IMR-90 (cell line): ENCODE measurements around the gene CPSF4L. TPM values are rescaled to one million over a fixed set of nuclear protein-coding genes. Genes with fewer than 3 reads are reported as not detected.

Source experiments
- ATAC-seq: fragments of 200-7000 bp; cut with Tn5 transposase; 2 replicates; pipeline ENCODE4 v1.9.1; 2020; ENCODE audit warnings: low read depth, mild to moderate bottlenecking, moderate library complexity
- BruUV-seq: library from RNA; stranded (reverse); fragments of 400-500 nt; replicated peaks from 2 replicates; lab custom pipeline; 2021; lab: Mats Ljungman, UMichigan
- CTCF ChIA-PET: fragments of 300-600 bp; formaldehyde crosslinking; extraction: SDS; loops from one replicate; lab custom pipeline; 2021; ENCODE audit warnings: antibody characterized with exemption; lab: Yijun Ruan, JAX
- POLR2A ChIA-PET: fragments of 300-600 bp; sonication (Branson Sonifier 250); formaldehyde crosslinking; loops from one replicate; lab custom pipeline; 2022; ENCODE audit warnings: antibody characterized with exemption; ENCODE audit not compliant: unreplicated experiment; lab: Charles Lee
- DNase-seq: peaks from one replicate; pipeline ENCODE4 v3.0.0; 2013
- H2AFZ ChIP-seq: replicated peaks from 2 replicates; pipeline ENCODE3; 2013; ENCODE audit warnings: low read length, mild to moderate bottlenecking; ENCODE audit not compliant: poor library complexity
- H2AK5ac ChIP-seq: 2 replicates; pipeline ENCODE4 v1.6.1; 2013; ENCODE audit warnings: low read depth, low read length, inconsistent platforms
- H2AK9ac ChIP-seq: replicated peaks from 2 replicates; pipeline ENCODE3; 2013; ENCODE audit warnings: mild to moderate bottlenecking, low read depth, low read length, moderate library complexity; ENCODE audit not compliant: poor library complexity
- H2BK120ac ChIP-seq: 2 replicates; pipeline ENCODE4 v1.6.1; 2013; ENCODE audit warnings: low read depth, low read length, inconsistent platforms
- H2BK15ac ChIP-seq: 3 replicates; pipeline ENCODE4 v1.6.1; 2013; ENCODE audit warnings: low read depth, low read length, inconsistent platforms
- H2BK20ac ChIP-seq: 2 replicates; pipeline ENCODE4 v1.6.1; 2013; ENCODE audit warnings: low read depth, mild to moderate bottlenecking, inconsistent platforms, low read length, moderate library complexity
- H2BK5ac ChIP-seq: 2 replicates; pipeline ENCODE4 v1.6.1; 2013; ENCODE audit warnings: mild to moderate bottlenecking, low read depth, low read length, inconsistent platforms; ENCODE audit not compliant: poor library complexity, severe bottlenecking
- H3K14ac ChIP-seq: replicated peaks from 2 replicates; pipeline ENCODE4 v1.6.1; 2013; ENCODE audit warnings: low read depth, low read length, inconsistent platforms
- H3K18ac ChIP-seq: 2 replicates; pipeline ENCODE4 v1.6.1; 2013; ENCODE audit warnings: low read depth, low read length, control low read depth
- H3K23ac ChIP-seq: 2 replicates; pipeline ENCODE4 v1.6.1; 2013; ENCODE audit warnings: low read depth, low read length, inconsistent platforms
- H3K27ac ChIP-seq: 2 replicates; pipeline ENCODE4 v1.5.1; 2013; ENCODE audit warnings: mild to moderate bottlenecking, control low read depth, low read length; ENCODE audit not compliant: insufficient read depth
- H3K27me3 ChIP-seq: 2 replicates; pipeline ENCODE4 v1.6.1; 2013; ENCODE audit warnings: low read length; ENCODE audit not compliant: control insufficient read depth, insufficient read depth
- H3K36me3 ChIP-seq: 2 replicates; pipeline ENCODE4 v1.6.1; 2013; ENCODE audit warnings: low read length, mixed read lengths; ENCODE audit not compliant: control insufficient read depth, insufficient read depth
- H3K4ac ChIP-seq: 2 replicates; pipeline ENCODE4 v1.6.1; 2013; ENCODE audit warnings: low read depth, low read length, inconsistent platforms
- H3K4me1 ChIP-seq: 2 replicates; pipeline ENCODE4 v1.6.1; 2013; ENCODE audit warnings: low read length, mixed read lengths; ENCODE audit not compliant: control insufficient read depth, insufficient read depth
- H3K4me2 ChIP-seq: 2 replicates; pipeline ENCODE4 v1.6.1; 2013; ENCODE audit warnings: low read depth, mild to moderate bottlenecking, control low read depth, low read length, moderate library complexity
- H3K4me3 ChIP-seq: 2 replicates; pipeline ENCODE4 v1.5.1; 2013; ENCODE audit warnings: low read depth, mild to moderate bottlenecking, control low read depth, low read length, moderate library complexity; ENCODE audit not compliant: insufficient read depth
- H3K56ac ChIP-seq: 2 replicates; pipeline ENCODE4 v1.6.1; 2013; ENCODE audit warnings: low read length, inconsistent platforms; ENCODE audit not compliant: insufficient read depth; ENCODE audit errors: extremely low read depth
- H3K79me1 ChIP-seq, 2 experiments: 2 replicates each; pipeline ENCODE4 v1.6.1; 2013; ENCODE audit warnings: low read length in 2 of 2, inconsistent platforms in 1 of 2, low read depth in 1 of 2
- H3K9ac ChIP-seq: 2 replicates; pipeline ENCODE4 v1.6.1; 2013; ENCODE audit warnings: low read depth, low read length, control low read depth
- H3K9me1 ChIP-seq: 2 replicates; pipeline ENCODE4 v1.6.1; 2013; ENCODE audit warnings: low read length, inconsistent platforms; ENCODE audit not compliant: insufficient read depth
- H3K9me3 ChIP-seq: 2 replicates; pipeline ENCODE4 v1.6.1; 2013; ENCODE audit warnings: low read length; ENCODE audit not compliant: control insufficient read depth, insufficient read depth
- H4K20me1 ChIP-seq: 2 replicates; pipeline ENCODE4 v1.6.1; 2013; ENCODE audit warnings: low read length, inconsistent platforms; ENCODE audit not compliant: insufficient read depth
- H4K5ac ChIP-seq: 2 replicates; pipeline ENCODE4 v1.6.1; 2013; ENCODE audit warnings: mild to moderate bottlenecking, low read depth, low read length, control low read depth
- H4K8ac ChIP-seq, 2 experiments: 2 replicates each; pipeline ENCODE4 v1.6.1; 2013; ENCODE audit warnings: low read depth in 2 of 2, low read length in 2 of 2, control low read depth in 1 of 2, inconsistent platforms in 1 of 2
- H4K91ac ChIP-seq: 2 replicates; pipeline ENCODE4 v1.6.1; 2013; ENCODE audit warnings: low read depth, low read length, inconsistent platforms; ENCODE audit not compliant: insufficient read depth
- CHD1 ChIP-seq: IDR thresholded peaks from 2 replicates; pipeline ENCODE4 v1.6.1; 2012; ENCODE audit warnings: low read depth, low read length, improper control_type of control experiment
- ELK1 ChIP-seq: fragments of 150-350 bp; IDR thresholded peaks from 2 replicates; pipeline ENCODE4 v1.6.1; 2016; ENCODE audit warnings: low read depth, mild to moderate bottlenecking, low read length, moderate library complexity, borderline replicate concordance
- MAZ ChIP-seq: IDR thresholded peaks from 2 replicates; pipeline ENCODE4 v1.6.1; 2012; ENCODE audit warnings: low read depth, mild to moderate bottlenecking, low read length, improper control_type of control experiment, moderate library complexity, borderline replicate concordance
- NFE2L2 ChIP-seq: fragments of 150-350 bp; IDR thresholded peaks from 2 replicates; pipeline ENCODE4 v1.6.1; 2016; ENCODE audit warnings: low read depth, mild to moderate bottlenecking, low read length
- RAD21 ChIP-seq: IDR thresholded peaks from 2 replicates; pipeline ENCODE4 v1.6.1; 2012; ENCODE audit warnings: low read length, improper control_type of control experiment
- USF2 ChIP-seq: fragments of 150-350 bp; IDR thresholded peaks from 2 replicates; pipeline ENCODE4 v1.6.1; 2017; ENCODE audit warnings: mild to moderate bottlenecking, antibody characterized with exemption, low read length, low read depth
- WGBS, 2 experiments: methylation state at CpG; one replicate each; pipeline versions ENCODE4 v1.1.5 to v1.1.7; 2013; ENCODE audit warnings: missing lambda C conversion rate in 2 of 2; ENCODE audit not compliant: insufficient read length in 1 of 2; ENCODE audit errors: extremely low coverage in 2 of 2; 5-methylcytosine and 5-hydroxymethylcytosine counted together
- dilution Hi-C: fragments of 300-500 bp; cut with HindIII; formaldehyde crosslinking; loops from one replicate; pipeline ENCODE4 v1.14.3; 2018; ENCODE audit warnings: low sequenced_read_pairs; ENCODE audit not compliant: unreplicated experiment
- in situ Hi-C: fragments of 300-500 bp; cut with MboI; formaldehyde crosslinking; loops from 3 replicates; pipeline ENCODE4 v1.14.3; 2019; ENCODE audit warnings: low sequenced_read_pairs, inconsistent platforms, mixed read lengths
- intact Hi-C: fragments of 100-400 bp; cut with micrococcal nuclease; formaldehyde crosslinking; loops from 2 replicates; pipeline ENCODE4 v1.10.0; 2022
- polyA plus RNA-seq, 3 experiments: library from polyadenylated mRNA; depleted of rRNA; stranded (reverse); fragments of >200 nt; gene quantifications; 2 replicates each; pipeline ENCODE4 v1.2.3, GENCODE V29; 2012; ENCODE audit warnings: low replicate concordance in 1 of 3
- total RNA-seq: library from RNA; depleted of rRNA; stranded (reverse); fragments of >200 nt; gene quantifications from 2 replicates; pipeline ENCODE4 v1.2.3, GENCODE V29; 2012

CPSF4L gene
- total and polyA plus RNA-seq, 2 of the 4 experiments (the other 2 are of a cell fraction): not detected

GRCh38 chr17:73274490-73274889 lies 12.8 kb upstream of the CPSF4L start:
- BruUV-seq: no TSS peak
- Histone ChIP-seq H3K9me3 (peaks cover 3% of the 10 kb centered on the region), H3K27me3 (no peaks in the 10 kb centered on the region), H3K4me3 (no peak overlapping the region), H3K4me2 (no peak overlapping the region), H3K14ac (no peak overlapping the region), H2AFZ (no peak overlapping the region), H3K18ac (no peak overlapping the region), H3K4me1 (peaks cover 4% of the 10 kb centered on the region; the same call in 1 of the 2 replicates), H4K5ac (no peak overlapping the region), H2BK15ac (no peak overlapping the region), H2BK20ac (no peak overlapping the region), H3K9ac (no peak overlapping the region), H3K23ac (no peak overlapping the region), H2AK5ac (no peak overlapping the region), H3K79me1 (no peaks in the 10 kb centered on the region), H2BK5ac (no peak overlapping the region), H3K9me1 (no peaks in the 10 kb centered on the region; the same call in 1 of the 2 replicates), H4K20me1 (no peaks in the 10 kb centered on the region), H4K91ac (no peak overlapping the region), H3K56ac (no peak overlapping the region), H3K4ac (no peak overlapping the region), H2BK120ac (no peak overlapping the region), H3K36me3 (no peaks in the 10 kb centered on the region), H3K27ac (no peak overlapping the region), H4K8ac (no peak overlapping the region), H2AK9ac (no peak overlapping the region)
- no peak for TF ChIP-seq NFE2L2
- TF ChIP-seq MAZ: no peak
- TF ChIP-seq CHD1: no peak
- TF ChIP-seq ELK1: no peak
- TF ChIP-seq RAD21: no peak
- TF ChIP-seq USF2: no peak
- intact Hi-C loops: no loop called here
- ChIA-PET CTCF (no interaction called here), POLR2A (no interaction called here)
- 100% methylated on average over 2 of the region's 4 CpGs; no CpG with 5 or more reads in 1 of the 2 experiments for WGBS, 2 experiments
- dilution Hi-C loops: no loop called here
- DNase-seq (no peak), ATAC-seq (no peak)
- in situ Hi-C loops: loop anchor here (25.0 kb wide), 2 partner anchors 263 to 913 kb away; no protein-coding TSS in a partner anchor
